ENCODE data around the gene ZNRF2.

DNA sequence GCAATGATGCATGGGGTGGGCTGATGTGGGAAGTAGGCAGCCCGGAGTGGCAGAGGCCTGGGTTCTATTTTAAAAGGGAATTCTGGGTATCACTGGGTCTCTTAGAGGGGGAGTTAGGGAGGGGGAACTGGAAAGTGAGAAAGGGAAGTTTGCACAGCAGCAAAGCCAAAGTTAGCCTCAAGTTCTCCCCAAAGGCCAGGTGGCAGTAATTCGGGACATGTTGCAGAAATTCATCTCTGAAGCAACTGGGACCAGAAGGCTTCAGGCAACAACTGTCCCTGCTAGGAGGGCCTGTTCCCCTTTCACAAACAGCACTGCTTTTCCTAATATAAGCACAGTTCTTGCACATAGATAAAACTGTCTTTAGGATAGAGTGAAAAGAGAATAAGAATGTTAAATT lies 126.8 kb downstream of the ZNRF2 start:
- TF ChIP-seq, protein P1, sequence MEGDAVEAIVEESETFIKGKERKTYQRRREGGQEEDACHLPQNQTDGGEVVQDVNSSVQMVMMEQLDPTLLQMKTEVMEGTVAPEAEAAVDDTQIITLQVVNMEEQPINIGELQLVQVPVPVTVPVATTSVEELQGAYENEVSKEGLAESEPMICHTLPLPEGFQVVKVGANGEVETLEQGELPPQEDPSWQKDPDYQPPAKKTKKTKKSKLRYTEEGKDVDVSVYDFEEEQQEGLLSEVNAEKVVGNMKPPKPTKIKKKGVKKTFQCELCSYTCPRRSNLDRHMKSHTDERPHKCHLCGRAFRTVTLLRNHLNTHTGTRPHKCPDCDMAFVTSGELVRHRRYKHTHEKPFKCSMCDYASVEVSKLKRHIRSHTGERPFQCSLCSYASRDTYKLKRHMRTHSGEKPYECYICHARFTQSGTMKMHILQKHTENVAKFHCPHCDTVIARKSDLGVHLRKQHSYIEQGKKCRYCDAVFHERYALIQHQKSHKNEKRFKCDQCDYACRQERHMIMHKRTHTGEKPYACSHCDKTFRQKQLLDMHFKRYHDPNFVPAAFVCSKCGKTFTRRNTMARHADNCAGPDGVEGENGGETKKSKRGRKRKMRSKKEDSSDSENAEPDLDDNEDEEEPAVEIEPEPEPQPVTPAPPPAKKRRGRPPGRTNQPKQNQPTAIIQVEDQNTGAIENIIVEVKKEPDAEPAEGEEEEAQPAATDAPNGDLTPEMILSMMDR (IDR thresholded peaks at IDR 0.05; ENCODE audit: low read depth, low read length), result no peak
- no peak for TF ChIP-seq POLR2A (IDR thresholded peaks at IDR 0.05; ENCODE audit: extremely low read depth, insufficient read length)
- no peak for TF ChIP-seq MYC (IDR thresholded peaks at IDR 0.05; ENCODE audit: low read depth, low read length)
- TF ChIP-seq, protein P2, sequence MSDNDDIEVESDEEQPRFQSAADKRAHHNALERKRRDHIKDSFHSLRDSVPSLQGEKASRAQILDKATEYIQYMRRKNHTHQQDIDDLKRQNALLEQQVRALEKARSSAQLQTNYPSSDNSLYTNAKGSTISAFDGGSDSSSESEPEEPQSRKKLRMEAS (IDR thresholded peaks at IDR 0.05; ENCODE audit: low read depth, low read length), result no peak
